Mucosa of descending colon (tissue), 3 donors: ENCODE measurements around the gene KLHL2. TPM values are rescaled to one million over a fixed set of nuclear protein-coding genes. Genes with fewer than 3 reads are reported as not detected.
A peak's percentile ranks its signal among the peaks of the same experiment; 100 is the strongest.
"Not testable (repeated sequence)": the region's sequence is repeated elsewhere in the genome, so short reads cannot be mapped to it uniquely, and the experiment has no call there.

Experiments used
- ATAC-seq: fragments of 200-7000 bp; cut with Tn5 transposase; one replicate; pipeline ENCODE4 v1.9.1; 2020; ENCODE audit warnings: mild to moderate bottlenecking, moderate library complexity
- DNase-seq, 3 donors: peaks; one replicate each; pipeline ENCODE4 v3.0.0-alpha.2; 2020
- H3K36me3 ChIP-seq: fragments of 200-600 bp; one replicate; pipeline ENCODE4 v1.8.0; 2021; ENCODE audit warnings: low read depth, mild to moderate bottlenecking
- H3K4me1 ChIP-seq: fragments of 200-600 bp; one replicate; pipeline ENCODE4 v1.8.0; 2021; ENCODE audit warnings: low read depth, mild to moderate bottlenecking
- H3K4me3 ChIP-seq: fragments of 200-600 bp; one replicate; pipeline ENCODE4 v1.8.0; 2021; ENCODE audit warnings: mild to moderate bottlenecking
- H3K9me3 ChIP-seq: fragments of 200-600 bp; one replicate; pipeline ENCODE4 v1.8.0; 2021; ENCODE audit warnings: mild to moderate bottlenecking
- CTCF ChIP-seq: fragments of 200-600 bp; IDR thresholded peaks from one replicate; pipeline ENCODE4 v1.8.0; 2022; ENCODE audit warnings: antibody characterized with exemption, mild to moderate bottlenecking
- intact Hi-C, 2 donors: fragments of 100-400 bp; cut with DNase I in 1 of 2; cut with micrococcal nuclease in 1 of 2; formaldehyde crosslinking; loops; one replicate each; pipeline versions ENCODE4 v1.11.0 to v1.11.1; 2022; cut with DNase I, micrococcal nuclease
- total RNA-seq, 3 donors: library from RNA; stranded (reverse); fragmentation: NEBNext Ultra II Directional in 2 of 3; extraction: Animal tissue kit (Norgen Biotek cat#: 25700) in 2 of 3; gene quantifications; one replicate each; pipeline versions ENCODE4 v1.2.1 to v1.2.4, GENCODE V29; 2021 to 2023
- donor health status: DM: no; HTN: no; CAD: no; lungs with moderate emphysema.
- donor health status: DM: no; HTN: no; CAD: no.
- donor health status: DM: no; HTN: yes; CAD: no.

KLHL2 gene
- total RNA-seq, 3 donors from 2014 or later, result 12.9 to 19.1 (median 16.4) TPM

DNA sequence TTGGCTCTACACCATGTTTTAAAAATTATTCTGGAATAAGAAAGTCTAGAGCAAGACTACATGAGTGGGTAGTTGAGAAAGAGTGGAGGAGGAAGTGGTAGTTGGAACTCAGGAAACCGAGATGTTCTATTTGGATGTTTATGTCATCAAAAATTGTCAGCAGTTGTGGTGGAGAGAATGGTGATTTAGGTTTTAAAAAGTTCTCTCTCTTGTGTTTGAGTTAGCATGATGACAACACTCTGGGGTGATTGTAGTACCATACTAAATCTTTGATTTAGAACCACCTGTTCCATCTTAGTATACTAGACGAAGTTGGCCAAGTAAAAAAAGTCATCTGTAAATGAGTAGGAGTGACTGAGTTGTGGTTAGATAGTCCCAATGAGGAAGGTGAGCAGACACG is 40.7 kb downstream of the KLHL2 start:
- intact Hi-C loops, result no loop called here
- no peak for ATAC-seq
- no peak overlapping the region for H3K4me3 ChIP-seq
- no peak for TF ChIP-seq CTCF
- no peaks in the 10 kb centered on the region for H3K36me3 ChIP-seq
- DNase-seq, result no peak
- H3K9me3 ChIP-seq, result no peaks in the 10 kb centered on the region
- H3K4me1 ChIP-seq, result no peaks in the 10 kb centered on the region

GRCh38 chr4:165248904-165249303 is 41.5 kb downstream of the KLHL2 start:
- H3K4me3 ChIP-seq, H3K9me3 ChIP-seq, H3K4me1 ChIP-seq, H3K36me3 ChIP-seq, ATAC-seq, intact Hi-C loops, DNase-seq: not testable (repeated sequence)

DNA sequence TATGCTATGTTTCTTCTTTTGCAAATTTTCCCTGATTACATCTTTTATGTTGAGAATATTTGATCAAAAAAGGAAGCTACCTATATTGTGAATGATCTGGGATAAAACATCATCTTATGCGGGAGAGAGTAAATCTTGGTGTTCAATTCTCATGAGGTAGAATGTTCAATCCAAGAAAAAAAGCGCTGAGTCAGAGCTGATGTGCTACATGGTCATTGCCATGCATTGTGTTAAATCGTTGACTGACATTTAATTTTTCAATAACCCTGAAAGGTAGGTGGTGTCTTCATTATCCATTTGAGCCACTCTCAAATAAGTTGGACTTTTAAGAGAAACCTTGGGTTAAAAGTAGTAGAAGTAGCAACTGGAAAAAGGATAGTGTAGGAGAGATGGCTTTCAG is 47.4 kb downstream of the KLHL2 start:
- H3K4me1 ChIP-seq, H3K9me3 ChIP-seq, DNase-seq, ATAC-seq, H3K4me3 ChIP-seq, intact Hi-C loops, H3K36me3 ChIP-seq: not testable (repeated sequence)

GRCh38 chr4:165255439-165255838 is 48.1 kb downstream of the KLHL2 start:
- DNase-seq (peak in 1 of 3 donors; percentile 19), ATAC-seq (peak; percentile 70)
- H3K9me3 ChIP-seq, H3K36me3 ChIP-seq, intact Hi-C loops, H3K4me3 ChIP-seq, H3K4me1 ChIP-seq: not testable (repeated sequence)

- ATAC-seq, result peak; percentile 33
- DNase-seq, intact Hi-C loops, H3K9me3 ChIP-seq, H3K4me3 ChIP-seq, H3K36me3 ChIP-seq, H3K4me1 ChIP-seq: not testable (repeated sequence)
Measured at GRCh38 chr4:165256074-165256659, 48.8 kb downstream of the KLHL2 start.

GRCh38 chr4:165259776-165260175 is 52.4 kb downstream of the KLHL2 start:
- H3K9me3 ChIP-seq, H3K4me3 ChIP-seq, ATAC-seq, intact Hi-C loops, DNase-seq, H3K36me3 ChIP-seq, H3K4me1 ChIP-seq: not testable (repeated sequence)

DNA sequence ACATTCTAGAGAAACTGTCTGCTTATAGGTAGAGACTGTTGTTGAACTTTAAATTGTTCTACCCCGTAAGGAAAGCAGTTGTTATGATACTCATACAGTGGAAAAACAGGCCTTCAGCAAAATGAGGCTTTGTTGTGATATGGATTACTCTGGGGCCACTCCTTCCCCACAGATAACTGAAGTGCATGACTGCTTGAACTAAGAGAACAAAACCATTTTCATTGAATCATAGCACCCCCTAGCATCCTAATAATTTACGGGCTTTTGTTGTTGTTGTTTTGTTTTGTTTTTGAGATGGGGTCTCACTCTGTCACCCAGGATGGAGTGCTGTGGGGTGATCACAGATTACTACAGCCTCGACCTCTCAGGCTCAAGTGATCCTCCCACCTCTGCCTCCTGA is 54.9 kb downstream of the KLHL2 start:
- DNase-seq, H3K4me3 ChIP-seq, ATAC-seq, intact Hi-C loops, H3K36me3 ChIP-seq, H3K4me1 ChIP-seq, H3K9me3 ChIP-seq: not testable (repeated sequence)

DNA sequence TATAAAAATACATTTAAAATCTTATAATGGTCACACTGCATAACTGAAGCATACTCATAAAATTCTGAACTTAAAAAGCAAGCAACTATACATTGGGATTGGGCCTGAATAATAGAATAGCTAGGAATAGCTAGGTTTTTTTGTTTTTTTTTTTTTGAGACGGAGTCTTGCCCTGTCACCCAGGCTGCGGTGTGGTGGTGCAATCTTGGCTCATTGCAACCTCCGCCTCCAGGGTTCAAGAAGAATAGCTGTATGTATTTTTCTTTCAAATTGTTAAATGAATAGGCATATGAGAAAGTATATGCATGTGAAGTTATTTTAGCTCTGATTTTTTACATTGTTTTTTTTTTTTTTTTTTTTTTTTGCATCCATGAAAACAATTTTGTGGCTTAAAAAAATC is 56.1 kb downstream of the KLHL2 start:
- DNase-seq, H3K4me3 ChIP-seq, intact Hi-C loops, ATAC-seq, H3K36me3 ChIP-seq, H3K9me3 ChIP-seq, H3K4me1 ChIP-seq: not testable (repeated sequence)

GRCh38 chr4:165269931-165270330 is 62.6 kb downstream of the KLHL2 start:
- not testable (repeated sequence) for ATAC-seq

DNA sequence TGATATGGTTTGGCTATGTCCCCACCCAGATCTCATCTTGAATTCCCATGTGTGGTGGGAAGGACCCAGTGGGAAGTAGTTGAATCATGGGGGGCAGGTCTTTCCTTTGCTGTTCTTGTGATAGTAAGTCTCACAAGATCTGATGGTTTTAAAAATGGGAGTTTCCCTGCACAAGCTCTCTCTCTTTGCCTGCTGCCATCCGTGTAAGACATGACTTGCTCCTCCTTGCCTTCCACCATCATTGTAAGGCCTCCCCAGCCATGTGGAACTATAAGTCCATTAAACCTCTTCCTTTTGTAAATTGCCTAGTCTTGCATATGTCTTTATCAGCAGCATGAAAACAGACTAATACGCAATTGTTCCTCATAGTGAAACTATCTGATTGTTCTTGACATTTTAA is 66.1 kb downstream of the KLHL2 start:
- DNase-seq, H3K4me1 ChIP-seq, H3K4me3 ChIP-seq, H3K9me3 ChIP-seq, intact Hi-C loops, H3K36me3 ChIP-seq, ATAC-seq: not testable (repeated sequence)

More at GRCh38 chr4:165269931-165270330, 62.6 kb downstream of the KLHL2 start:
- H3K36me3 ChIP-seq, H3K4me1 ChIP-seq, DNase-seq, H3K9me3 ChIP-seq, intact Hi-C loops, H3K4me3 ChIP-seq: not testable (repeated sequence)

GRCh38 chr4:165275357-165275756 is 68.0 kb downstream of the KLHL2 start:
- DNase-seq, H3K9me3 ChIP-seq, H3K4me1 ChIP-seq, H3K36me3 ChIP-seq, H3K4me3 ChIP-seq, intact Hi-C loops, ATAC-seq: not testable (repeated sequence)

DNA sequence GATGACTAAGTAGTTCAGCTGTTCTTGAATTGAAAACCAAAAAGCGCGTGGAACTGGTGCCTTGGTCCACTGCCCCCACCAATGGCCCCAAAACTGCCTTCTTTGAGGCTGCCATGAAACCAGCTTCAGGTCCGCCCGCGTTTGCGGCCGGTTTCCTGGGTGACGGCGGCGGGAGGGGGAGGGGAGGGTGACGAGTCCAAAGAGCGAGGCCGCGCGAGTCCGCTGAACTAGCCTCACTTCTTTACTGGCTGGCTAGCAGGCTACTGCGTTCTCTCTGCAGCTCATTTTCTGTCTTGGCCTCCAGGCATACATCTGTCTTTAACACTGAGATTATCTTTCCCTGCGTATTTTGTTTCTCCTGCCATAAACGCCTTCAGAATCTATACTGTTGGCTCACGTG is 72.2 kb downstream of the KLHL2 start:
- H3K4me3 ChIP-seq, H3K36me3 ChIP-seq, H3K4me1 ChIP-seq, ATAC-seq, H3K9me3 ChIP-seq, DNase-seq, intact Hi-C loops: not testable (repeated sequence)

DNA sequence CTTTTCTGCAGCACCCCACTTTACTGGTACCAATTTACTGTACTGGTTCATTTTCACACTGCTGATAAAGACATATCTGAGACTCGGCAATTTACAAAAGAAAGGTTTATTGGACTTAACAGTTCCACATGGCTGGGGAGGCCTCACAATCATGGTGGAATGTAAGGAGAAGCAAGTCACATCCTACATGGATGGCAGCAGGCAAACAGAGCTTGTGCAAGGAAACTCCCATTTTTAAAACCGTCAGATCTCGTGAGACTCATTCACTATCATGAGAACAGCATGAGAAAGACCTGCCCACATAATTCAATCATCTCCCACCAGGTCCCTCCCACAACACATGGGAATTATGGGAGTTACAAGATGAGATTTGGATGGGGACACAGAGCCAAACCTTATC is 77.3 kb downstream of the KLHL2 start:
- DNase-seq, H3K36me3 ChIP-seq, ATAC-seq, H3K9me3 ChIP-seq, intact Hi-C loops, H3K4me3 ChIP-seq, H3K4me1 ChIP-seq: not testable (repeated sequence)

GRCh38 chr4:165286619-165287340 is 79.4 kb downstream of the KLHL2 start:
- H3K9me3 ChIP-seq, intact Hi-C loops, H3K4me1 ChIP-seq, ATAC-seq, H3K36me3 ChIP-seq, DNase-seq, H3K4me3 ChIP-seq: not testable (repeated sequence)
